GM12878 (cell line): ENCODE results near the gene ULK4. TPM values are rescaled to one million over a fixed set of nuclear protein-coding genes. Genes with fewer than 3 reads are reported as not detected.

ENCODE experiments used
- ATAC-seq: fragments of 200-7000 bp; cut with Tn5 transposase; 3 replicates; pipeline ENCODE4 v1.9.1; 2020; ENCODE audit warnings: mild to moderate bottlenecking, moderate library complexity
- BruUV-seq: library from RNA; stranded (reverse); fragments of 400-500 nt; replicated peaks from 2 replicates; lab custom pipeline; 2021; lab: Mats Ljungman, UMichigan
- CTCF ChIA-PET: fragments of 300-600 bp; sonication (Branson Sonifier 250); formaldehyde crosslinking; extraction: SDS; loops from one replicate; lab custom pipeline; 2021; ENCODE audit warnings: inconsistent platforms; lab: Yijun Ruan, JAX
- POLR2A ChIA-PET: fragments of 350-600 bp; formaldehyde crosslinking; extraction: SDS; loops from one replicate; lab custom pipeline; 2021; ENCODE audit warnings: inconsistent platforms; lab: Charles Lee
- RAD21 ChIA-PET: fragments of 300-600 bp; sonication (Branson Sonifier 250); formaldehyde crosslinking; loops from one replicate; lab custom pipeline; 2023; ENCODE audit warnings: antibody characterized with exemption; ENCODE audit not compliant: unreplicated experiment; lab: Charles Lee
- SMC1A ChIA-PET: fragments of 300-600 bp; sonication (Branson Sonifier 250); formaldehyde crosslinking; loops from one replicate; lab custom pipeline; 2023; ENCODE audit not compliant: unreplicated experiment, uncharacterized antibody; lab: Charles Lee
- DNase-seq: peaks from one replicate; pipeline ENCODE4 v3.0.0-alpha.2; 2011; ENCODE audit warnings: low read depth, low spot score
- FAIRE-seq: peaks from 3 replicates; lab custom pipeline; 2011; peaks lifted over from hg19 to GRCh38; lab: Jason Lieb, UNC
- H2AFZ ChIP-seq: 2 replicates; pipeline ENCODE4 v1.6.0; 2011; ENCODE audit warnings: low read depth, low read length, control low read depth; ENCODE audit not compliant: control insufficient read depth
- H3K27ac ChIP-seq: 2 replicates; pipeline ENCODE4 v1.5.1; 2011; ENCODE audit warnings: control low read depth; ENCODE audit not compliant: control insufficient read depth, insufficient read depth
- H3K27me3 ChIP-seq, 2 experiments: replicated peaks in 1 of 2; 2 replicates each; pipeline versions ENCODE4 v1.6.0 to v1.6.1; 2011; ENCODE audit warnings: low read length in 1 of 2; ENCODE audit not compliant: control insufficient read depth in 2 of 2, insufficient read depth in 2 of 2
- H3K36me3 ChIP-seq, 2 experiments: 2 replicates each; pipeline ENCODE4 v1.5.1; 2011; ENCODE audit warnings: low read length in 1 of 2; ENCODE audit not compliant: control insufficient read depth in 2 of 2, insufficient read depth in 2 of 2
- H3K4me1 ChIP-seq: 2 replicates; pipeline ENCODE4 v1.6.1; 2011; ENCODE audit warnings: mild to moderate bottlenecking, low read length, moderate library complexity, mixed read lengths; ENCODE audit not compliant: control insufficient read depth, insufficient read depth
- H3K4me2 ChIP-seq: 2 replicates; pipeline ENCODE4 v1.6.0; 2011; ENCODE audit warnings: control low read depth; ENCODE audit not compliant: control insufficient read depth, insufficient read depth
- H3K4me3 ChIP-seq: fragments of 200-600 bp; sonication (generic); 2 replicates; pipeline ENCODE4 v1.5.1; 2016
- H3K79me2 ChIP-seq: 2 replicates; pipeline ENCODE4 v1.6.0; 2011; ENCODE audit warnings: low read length; ENCODE audit not compliant: control insufficient read depth, insufficient read depth
- H3K9ac ChIP-seq: 2 replicates; pipeline ENCODE4 v1.8.0; 2011; ENCODE audit warnings: low read length, control low read depth, mixed read lengths; ENCODE audit not compliant: control insufficient read depth, insufficient read depth
- H3K9me3 ChIP-seq: replicated peaks from 3 replicates; pipeline ENCODE4 v1.5.1; 2011; ENCODE audit warnings: mild to moderate bottlenecking, low read length; ENCODE audit not compliant: control insufficient read depth, insufficient read depth
- H4K20me1 ChIP-seq: 2 replicates; pipeline ENCODE4 v1.6.0; 2011; ENCODE audit not compliant: control insufficient read depth, insufficient read depth
- DPF2 ChIP-seq: fragments of 450-650 bp; IDR thresholded peaks from 2 replicates; pipeline ENCODE4 v1.6.1; 2017; ENCODE audit warnings: mild to moderate bottlenecking
- EP300 ChIP-seq, 2 experiments: fragments of 150-350 bp in 1 of 2; IDR thresholded peaks; 2 replicates each; pipeline ENCODE4 v1.6.1; 2011 to 2012; ENCODE audit warnings: low read depth in 2 of 2, low read length in 2 of 2, borderline replicate concordance in 1 of 2, improper control_type of control experiment in 1 of 2, inconsistent platforms in 1 of 2; ENCODE audit not compliant: control insufficient read depth in 1 of 2
- IRF4 ChIP-seq: IDR thresholded peaks from 2 replicates; pipeline ENCODE4 v1.6.1; 2011; ENCODE audit warnings: low read depth, low read length
- LARP7 ChIP-seq: fragments of 450-650 bp; IDR thresholded peaks from 2 replicates; pipeline ENCODE4 v1.6.1; 2017; ENCODE audit warnings: mild to moderate bottlenecking
- MTA2 ChIP-seq: fragments of 450-650 bp; IDR thresholded peaks from 2 replicates; pipeline ENCODE4 v1.6.1; 2016; ENCODE audit warnings: low read depth, mild to moderate bottlenecking, moderate library complexity
- MYC ChIP-seq: IDR thresholded peaks from 2 replicates; pipeline ENCODE4 v1.6.1; 2011; ENCODE audit warnings: mild to moderate bottlenecking, low read length, moderate library complexity, inconsistent platforms; ENCODE audit not compliant: insufficient read depth, insufficient replicate concordance, insufficient read length, severe bottlenecking
- PAX5 ChIP-seq: IDR thresholded peaks from 2 replicates; pipeline ENCODE4 v1.6.1; 2011; ENCODE audit warnings: low read depth, low read length, borderline replicate concordance
- RELA ChIP-seq: fragments of 450-650 bp; IDR thresholded peaks from 2 replicates; pipeline ENCODE4 v1.8.0; 2014; ENCODE audit warnings: borderline replicate concordance; ENCODE audit not compliant: partially characterized antibody
- STAT1 ChIP-seq: fragments of 450-650 bp; conservative IDR thresholded peaks from 2 replicates; pipeline ENCODE4 v1.6.1; 2014; ENCODE audit warnings: antibody characterized with exemption, mild to moderate bottlenecking
- SUZ12 ChIP-seq: fragments of 200-600 bp; sonication (generic); IDR thresholded peaks from one replicate; pipeline ENCODE4 v1.6.1; 2018; ENCODE audit warnings: antibody characterized with exemption, mild to moderate bottlenecking; ENCODE audit not compliant: unreplicated experiment
- WGBS: methylation state at CpG from one replicate; pipeline ENCODE4 v1.1.6; 2016; ENCODE audit warnings: low lambda C conversion rate; ENCODE audit not compliant: insufficient replicate concordance, insufficient coverage; ENCODE audit errors: missing lambda C conversion rate; 5-methylcytosine and 5-hydroxymethylcytosine counted together
- in situ Hi-C: fragments of 300-500 bp; cut with MboI; formaldehyde crosslinking; loops from 9 replicates; pipeline ENCODE4 v1.14.3; 2018; ENCODE audit warnings: mixed read lengths
- intact Hi-C: fragments of 100-400 bp; cut with micrococcal nuclease; formaldehyde crosslinking; loops from one replicate; pipeline ENCODE4 v1.14.2; 2022; ENCODE audit not compliant: unreplicated experiment
- polyA plus RNA-seq, 11 experiments: library from polyadenylated mRNA; depleted of rRNA in 4 of 11; unstranded in 6 of 11; stranded (reverse) in 5 of 11; fragments of >200 nt; fragmentation: Nextera tagmentation in 4 of 11; fragmentation: Illumina TruSeq in 1 of 11; extraction: Ambion mirVana in 4 of 11; extraction: Trizol in 1 of 11; gene quantifications; 1 replicate in 1 of 11; 2 replicates in 10 of 11; pipeline versions ENCODE4 v1.2.1 to v1.2.3, GENCODE V29; 2011 to 2016; ENCODE audit warnings: inconsistent platforms in 2 of 11, missing spikeins in 2 of 11, low read depth in 1 of 11
- total RNA-seq, 4 experiments: library from RNA; depleted of rRNA in 3 of 4; stranded (reverse); fragments of >200 nt in 3 of 4; fragmentation: Illumina TruSeq in 1 of 4; extraction: Trizol in 1 of 4; gene quantifications; 2 replicates each; pipeline versions ENCODE4 v1.2.1 to v1.2.3, GENCODE V29; 2013 to 2021
- TF ChIP-seq, protein P1 (sequence below): fragments of 450-650 bp; IDR thresholded peaks from 2 replicates; pipeline ENCODE4 v1.6.1; 2018; ENCODE audit warnings: borderline replicate concordance, mild to moderate bottlenecking; ENCODE audit not compliant: partially characterized antibody
- TF ChIP-seq, protein P2 (sequence below): fragments of 450-650 bp; IDR thresholded peaks from 2 replicates; pipeline ENCODE4 v1.6.1; 2017; ENCODE audit warnings: borderline replicate concordance
- TF ChIP-seq, protein P3 (sequence below): fragments of 150-350 bp; IDR thresholded peaks from 2 replicates; pipeline ENCODE4 v1.6.1; 2014; ENCODE audit warnings: mild to moderate bottlenecking, low read depth, low read length
- TF ChIP-seq, protein P4 (sequence below): fragments of 450-650 bp; IDR thresholded peaks from 2 replicates; pipeline ENCODE4 v1.6.1; 2016; ENCODE audit warnings: mild to moderate bottlenecking
- TF ChIP-seq, protein P5 (sequence below): fragments of 450-650 bp; IDR thresholded peaks from 2 replicates; pipeline ENCODE4 v1.6.1; 2017; ENCODE audit warnings: low read depth, mild to moderate bottlenecking, moderate library complexity

The ULK4 gene
- total and polyA plus RNA-seq, 10 of the 15 experiments (the other 5 are each of a cell fraction or from before 2014, with no cell fraction given), result 3.5 to 7.6 (median 6.3) TPM

DNA sequence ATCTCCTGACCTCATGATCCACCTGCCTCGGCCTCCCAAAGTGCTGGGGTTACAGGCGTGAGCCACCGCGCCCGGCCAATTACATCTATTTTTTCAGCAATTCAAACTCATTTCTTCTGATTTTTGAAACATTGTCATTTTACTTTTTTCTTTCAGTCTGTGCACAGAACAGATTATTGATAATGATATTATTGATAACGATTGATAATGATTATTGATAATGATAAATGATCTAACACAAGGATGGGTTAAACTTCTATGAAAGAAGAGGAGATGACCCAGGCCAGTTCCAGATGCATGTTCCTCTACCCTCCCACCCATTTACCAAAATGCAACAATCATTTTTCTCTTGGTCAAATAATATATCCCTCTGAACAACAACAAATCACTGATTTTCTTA is 644.6 kb downstream of the ULK4 start (continued):
- TF ChIP-seq, protein P1, sequence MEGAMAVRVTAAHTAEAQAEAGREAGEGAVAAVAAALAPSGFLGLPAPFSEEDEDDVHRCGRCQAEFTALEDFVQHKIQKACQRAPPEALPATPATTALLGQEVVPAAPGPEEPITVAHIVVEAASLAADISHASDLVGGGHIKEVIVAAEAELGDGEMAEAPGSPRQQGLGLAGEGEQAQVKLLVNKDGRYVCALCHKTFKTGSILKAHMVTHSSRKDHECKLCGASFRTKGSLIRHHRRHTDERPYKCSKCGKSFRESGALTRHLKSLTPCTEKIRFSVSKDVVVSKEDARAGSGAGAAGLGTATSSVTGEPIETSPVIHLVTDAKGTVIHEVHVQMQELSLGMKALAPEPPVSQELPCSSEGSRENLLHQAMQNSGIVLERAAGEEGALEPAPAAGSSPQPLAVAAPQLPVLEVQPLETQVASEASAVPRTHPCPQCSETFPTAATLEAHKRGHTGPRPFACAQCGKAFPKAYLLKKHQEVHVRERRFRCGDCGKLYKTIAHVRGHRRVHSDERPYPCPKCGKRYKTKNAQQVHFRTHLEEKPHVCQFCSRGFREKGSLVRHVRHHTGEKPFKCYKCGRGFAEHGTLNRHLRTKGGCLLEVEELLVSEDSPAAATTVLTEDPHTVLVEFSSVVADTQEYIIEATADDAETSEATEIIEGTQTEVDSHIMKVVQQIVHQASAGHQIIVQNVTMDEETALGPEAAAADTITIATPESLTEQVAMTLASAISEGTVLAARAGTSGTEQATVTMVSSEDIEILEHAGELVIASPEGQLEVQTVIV, result no peak
- TF ChIP-seq, all 136 proteins: peak for 0

DNA sequence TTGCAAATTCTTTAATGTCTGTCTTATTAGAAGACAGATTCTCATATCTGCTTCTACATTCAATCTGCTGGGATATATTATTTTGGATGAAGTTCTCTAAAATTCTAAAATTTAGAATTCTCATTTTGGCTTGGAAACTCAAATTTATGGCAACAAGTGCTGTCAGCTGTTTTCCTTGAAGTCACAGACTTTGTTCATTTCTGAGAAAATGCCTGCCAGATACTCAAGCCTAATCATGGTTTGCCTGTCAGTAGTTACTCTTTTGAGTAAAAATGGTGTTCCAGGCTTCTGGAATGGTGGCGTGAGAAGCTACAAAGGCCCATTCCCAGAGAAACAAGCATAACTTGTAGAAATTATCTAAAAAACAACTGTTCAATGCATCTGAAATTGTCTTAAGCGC is 646.8 kb downstream of the ULK4 start:
- CTCF ChIA-PET, result no interaction called here
- ATAC-seq, result no peak
- no peaks in the 10 kb centered on the region for H3K27me3 ChIP-seq
- TF ChIP-seq IRF4 (no peak), LARP7 (no peak), MYC (no peak), EP300 (IDR thresholded peaks at IDR 0.05; ENCODE audit: borderline replicate concordance in 1 of 2, control insufficient read depth in 1 of 2, low read depth in 2 of 2, low read length in 2 of 2) (no peak), MTA2 (no peak), DPF2 (no peak), RELA (no peak), SUZ12 (no peak), PAX5 (no peak), STAT1 (no peak)
- TF ChIP-seq, protein P2, sequence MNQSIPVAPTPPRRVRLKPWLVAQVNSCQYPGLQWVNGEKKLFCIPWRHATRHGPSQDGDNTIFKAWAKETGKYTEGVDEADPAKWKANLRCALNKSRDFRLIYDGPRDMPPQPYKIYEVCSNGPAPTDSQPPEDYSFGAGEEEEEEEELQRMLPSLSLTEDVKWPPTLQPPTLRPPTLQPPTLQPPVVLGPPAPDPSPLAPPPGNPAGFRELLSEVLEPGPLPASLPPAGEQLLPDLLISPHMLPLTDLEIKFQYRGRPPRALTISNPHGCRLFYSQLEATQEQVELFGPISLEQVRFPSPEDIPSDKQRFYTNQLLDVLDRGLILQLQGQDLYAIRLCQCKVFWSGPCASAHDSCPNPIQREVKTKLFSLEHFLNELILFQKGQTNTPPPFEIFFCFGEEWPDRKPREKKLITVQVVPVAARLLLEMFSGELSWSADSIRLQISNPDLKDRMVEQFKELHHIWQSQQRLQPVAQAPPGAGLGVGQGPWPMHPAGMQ, result no peak
- TF ChIP-seq, protein P3, sequence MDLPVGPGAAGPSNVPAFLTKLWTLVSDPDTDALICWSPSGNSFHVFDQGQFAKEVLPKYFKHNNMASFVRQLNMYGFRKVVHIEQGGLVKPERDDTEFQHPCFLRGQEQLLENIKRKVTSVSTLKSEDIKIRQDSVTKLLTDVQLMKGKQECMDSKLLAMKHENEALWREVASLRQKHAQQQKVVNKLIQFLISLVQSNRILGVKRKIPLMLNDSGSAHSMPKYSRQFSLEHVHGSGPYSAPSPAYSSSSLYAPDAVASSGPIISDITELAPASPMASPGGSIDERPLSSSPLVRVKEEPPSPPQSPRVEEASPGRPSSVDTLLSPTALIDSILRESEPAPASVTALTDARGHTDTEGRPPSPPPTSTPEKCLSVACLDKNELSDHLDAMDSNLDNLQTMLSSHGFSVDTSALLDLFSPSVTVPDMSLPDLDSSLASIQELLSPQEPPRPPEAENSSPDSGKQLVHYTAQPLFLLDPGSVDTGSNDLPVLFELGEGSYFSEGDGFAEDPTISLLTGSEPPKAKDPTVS, result no peak
- TF ChIP-seq, protein P4, sequence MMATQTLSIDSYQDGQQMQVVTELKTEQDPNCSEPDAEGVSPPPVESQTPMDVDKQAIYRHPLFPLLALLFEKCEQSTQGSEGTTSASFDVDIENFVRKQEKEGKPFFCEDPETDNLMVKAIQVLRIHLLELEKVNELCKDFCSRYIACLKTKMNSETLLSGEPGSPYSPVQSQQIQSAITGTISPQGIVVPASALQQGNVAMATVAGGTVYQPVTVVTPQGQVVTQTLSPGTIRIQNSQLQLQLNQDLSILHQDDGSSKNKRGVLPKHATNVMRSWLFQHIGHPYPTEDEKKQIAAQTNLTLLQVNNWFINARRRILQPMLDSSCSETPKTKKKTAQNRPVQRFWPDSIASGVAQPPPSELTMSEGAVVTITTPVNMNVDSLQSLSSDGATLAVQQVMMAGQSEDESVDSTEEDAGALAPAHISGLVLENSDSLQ, result no peak
- TF ChIP-seq, protein P5, sequence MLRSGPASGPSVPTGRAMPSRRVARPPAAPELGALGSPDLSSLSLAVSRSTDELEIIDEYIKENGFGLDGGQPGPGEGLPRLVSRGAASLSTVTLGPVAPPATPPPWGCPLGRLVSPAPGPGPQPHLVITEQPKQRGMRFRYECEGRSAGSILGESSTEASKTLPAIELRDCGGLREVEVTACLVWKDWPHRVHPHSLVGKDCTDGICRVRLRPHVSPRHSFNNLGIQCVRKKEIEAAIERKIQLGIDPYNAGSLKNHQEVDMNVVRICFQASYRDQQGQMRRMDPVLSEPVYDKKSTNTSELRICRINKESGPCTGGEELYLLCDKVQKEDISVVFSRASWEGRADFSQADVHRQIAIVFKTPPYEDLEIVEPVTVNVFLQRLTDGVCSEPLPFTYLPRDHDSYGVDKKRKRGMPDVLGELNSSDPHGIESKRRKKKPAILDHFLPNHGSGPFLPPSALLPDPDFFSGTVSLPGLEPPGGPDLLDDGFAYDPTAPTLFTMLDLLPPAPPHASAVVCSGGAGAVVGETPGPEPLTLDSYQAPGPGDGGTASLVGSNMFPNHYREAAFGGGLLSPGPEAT, result no peak
- intact Hi-C loops, result no loop called here
- H3K4me2 ChIP-seq, result no peak overlapping the region
- H3K4me3 ChIP-seq, result no peak overlapping the region
- no peak overlapping the region for H3K9ac ChIP-seq
- RAD21 ChIA-PET, result no interaction called here
- in situ Hi-C loops, result no loop called here
- POLR2A ChIA-PET, result no interaction called here
- no peaks in the 10 kb centered on the region for H4K20me1 ChIP-seq
- no peak overlapping the region for H2AFZ ChIP-seq
- WGBS, result 95% methylated on average over 2 of the region's 2 CpGs
- DNase-seq, result no peak
- no peaks in the 10 kb centered on the region for H3K4me1 ChIP-seq
- no peak for FAIRE-seq
- H3K36me3 ChIP-seq, result no peaks in the 10 kb centered on the region
- H3K79me2 ChIP-seq, result no peaks in the 10 kb centered on the region
- SMC1A ChIA-PET, result no interaction called here
- no TSS peak for BruUV-seq
- no peak overlapping the region for H3K27ac ChIP-seq
- no peaks in the 10 kb centered on the region for H3K9me3 ChIP-seq
